Activated naive CD4-positive, alpha-beta T cell treated with anti-CD3 and anti-CD28 coated beads, Interleukin-2, amount 50 U/mL, for 24 hours (primary cell): ENCODE measurements around the gene ARHGEF11.
A peak's percentile ranks its signal among the peaks of the same experiment; 100 is the strongest.

ENCODE experiments used
- H3K27ac Mint-ChIP-seq: one replicate; pipeline ENCODE4 v1.8.0; 2021; ENCODE audit warnings: mild to moderate bottlenecking, mixed read lengths
- H3K27me3 Mint-ChIP-seq: one replicate; pipeline ENCODE4 v1.8.0; 2021; ENCODE audit warnings: mixed read lengths
- H3K36me3 Mint-ChIP-seq: one replicate; pipeline ENCODE4 v1.8.0; 2021; ENCODE audit warnings: mixed read lengths
- H3K4me1 Mint-ChIP-seq: one replicate; pipeline ENCODE4 v1.8.0; 2021; ENCODE audit warnings: mixed read lengths
- H3K4me3 Mint-ChIP-seq: one replicate; pipeline ENCODE4 v1.8.0; 2021; ENCODE audit warnings: mild to moderate bottlenecking, mixed read lengths
- H3K9me3 Mint-ChIP-seq: one replicate; pipeline ENCODE4 v1.8.0; 2021; ENCODE audit warnings: mixed read lengths

The ARHGEF11 gene

GRCh38 chr1:157045250-157046218 lies at the start of gene ARHGEF11:
Gene ARHGEF11 (minus strand): TSS chr1:157045742. CDS start chr1:157044330, 1,412 bp downstream.
- Mint-ChIP-seq H3K27ac (no peak within 1 kb of the TSS), H3K27me3 (peaks cover 52% of the 10 kb centered on the region), H3K4me3 (peak within 1 kb of the TSS; percentile 94), H3K36me3 (peaks cover 4% of the 10 kb centered on the region), H3K9me3 (no peaks in the 10 kb centered on the region), H3K4me1 (peaks cover 19% of the 10 kb centered on the region)

GRCh38 chr1:157095091-157095490 lies 49.5 kb upstream of the ARHGEF11 start:
- no peak overlapping the region for H3K4me3 Mint-ChIP-seq
- H3K27me3 Mint-ChIP-seq = no peaks in the 10 kb centered on the region
- no peaks in the 10 kb centered on the region for H3K9me3 Mint-ChIP-seq
- no peaks in the 10 kb centered on the region for H3K36me3 Mint-ChIP-seq
- peaks cover 5% of the 10 kb centered on the region for H3K4me1 Mint-ChIP-seq
- H3K27ac Mint-ChIP-seq = no peak overlapping the region

- no peak overlapping the region for H3K27ac Mint-ChIP-seq
- H3K4me3 Mint-ChIP-seq = no peak overlapping the region
- H3K4me1 Mint-ChIP-seq = peaks cover 7% of the 10 kb centered on the region
- H3K9me3 Mint-ChIP-seq = no peaks in the 10 kb centered on the region
- H3K36me3 Mint-ChIP-seq = no peaks in the 10 kb centered on the region
- peaks cover 2% of the 10 kb centered on the region for H3K27me3 Mint-ChIP-seq
These were observed 47.3 kb upstream of the ARHGEF11 start for GRCh38 chr1:157092831-157093230.

- Mint-ChIP-seq H3K36me3 (no peaks in the 10 kb centered on the region), H3K27ac (no peak overlapping the region), H3K4me1 (peaks cover 7% of the 10 kb centered on the region), H3K9me3 (no peaks in the 10 kb centered on the region), H3K27me3 (peaks cover 2% of the 10 kb centered on the region), H3K4me3 (no peak overlapping the region)
These were observed 46.2 kb upstream of the ARHGEF11 start for GRCh38 chr1:157091668-157092273.

GRCh38 chr1:157091186-157091585 lies 45.6 kb upstream of the ARHGEF11 start:
- H3K4me1 Mint-ChIP-seq = peaks cover 7% of the 10 kb centered on the region
- H3K9me3 Mint-ChIP-seq = no peaks in the 10 kb centered on the region
- no peak overlapping the region for H3K4me3 Mint-ChIP-seq
- H3K27me3 Mint-ChIP-seq = peaks cover 2% of the 10 kb centered on the region
- H3K27ac Mint-ChIP-seq = no peak overlapping the region
- no peaks in the 10 kb centered on the region for H3K36me3 Mint-ChIP-seq

GRCh38 chr1:157090771-157091170 lies 45.2 kb upstream of the ARHGEF11 start:
- H3K9me3 Mint-ChIP-seq = no peaks in the 10 kb centered on the region
- peaks cover 7% of the 10 kb centered on the region for H3K4me1 Mint-ChIP-seq
- no peaks in the 10 kb centered on the region for H3K36me3 Mint-ChIP-seq
- H3K4me3 Mint-ChIP-seq = no peak overlapping the region
- peaks cover 2% of the 10 kb centered on the region for H3K27me3 Mint-ChIP-seq
- H3K27ac Mint-ChIP-seq = no peak overlapping the region

GRCh38 chr1:157090196-157090647 lies 44.7 kb upstream of the ARHGEF11 start:
- no peaks in the 10 kb centered on the region for H3K36me3 Mint-ChIP-seq
- H3K27me3 Mint-ChIP-seq = peaks cover 2% of the 10 kb centered on the region
- H3K27ac Mint-ChIP-seq = no peak overlapping the region
- H3K4me1 Mint-ChIP-seq = peaks cover 7% of the 10 kb centered on the region
- no peaks in the 10 kb centered on the region for H3K9me3 Mint-ChIP-seq
- H3K4me3 Mint-ChIP-seq = no peak overlapping the region

- H3K27ac Mint-ChIP-seq = no peak overlapping the region
- no peaks in the 10 kb centered on the region for H3K9me3 Mint-ChIP-seq
- H3K36me3 Mint-ChIP-seq = no peaks in the 10 kb centered on the region
- peaks cover 2% of the 10 kb centered on the region for H3K27me3 Mint-ChIP-seq
- no peak overlapping the region for H3K4me3 Mint-ChIP-seq
- peaks cover 7% of the 10 kb centered on the region for H3K4me1 Mint-ChIP-seq
These were observed 44.2 kb upstream of the ARHGEF11 start for GRCh38 chr1:157089789-157090188.

- no peaks in the 10 kb centered on the region for H3K9me3 Mint-ChIP-seq
- H3K27me3 Mint-ChIP-seq = peaks cover 2% of the 10 kb centered on the region
- no peaks in the 10 kb centered on the region for H3K36me3 Mint-ChIP-seq
- H3K4me1 Mint-ChIP-seq = peaks cover 7% of the 10 kb centered on the region
- no peak overlapping the region for H3K27ac Mint-ChIP-seq
- H3K4me3 Mint-ChIP-seq = no peak overlapping the region
These were observed 43.1 kb upstream of the ARHGEF11 start for GRCh38 chr1:157088607-157089006.

GRCh38 chr1:157087030-157087429 lies 41.5 kb upstream of the ARHGEF11 start:
- Mint-ChIP-seq H3K27me3 (peaks cover 2% of the 10 kb centered on the region), H3K27ac (no peak overlapping the region), H3K36me3 (no peaks in the 10 kb centered on the region), H3K9me3 (no peaks in the 10 kb centered on the region), H3K4me3 (no peak overlapping the region), H3K4me1 (peaks cover 7% of the 10 kb centered on the region)

- H3K27me3 Mint-ChIP-seq = peaks cover 2% of the 10 kb centered on the region
- no peak overlapping the region for H3K4me3 Mint-ChIP-seq
- peaks cover 7% of the 10 kb centered on the region for H3K4me1 Mint-ChIP-seq
- H3K36me3 Mint-ChIP-seq = no peaks in the 10 kb centered on the region
- H3K9me3 Mint-ChIP-seq = no peaks in the 10 kb centered on the region
- no peak overlapping the region for H3K27ac Mint-ChIP-seq
These were observed 40.8 kb upstream of the ARHGEF11 start for GRCh38 chr1:157086299-157086698.

- Mint-ChIP-seq H3K4me3 (no peak overlapping the region), H3K27ac (no peak overlapping the region), H3K36me3 (no peaks in the 10 kb centered on the region), H3K9me3 (no peaks in the 10 kb centered on the region), H3K27me3 (peaks cover 2% of the 10 kb centered on the region), H3K4me1 (peaks cover 5% of the 10 kb centered on the region)
These were observed 39.9 kb upstream of the ARHGEF11 start for GRCh38 chr1:157085421-157085820.

- H3K9me3 Mint-ChIP-seq = no peaks in the 10 kb centered on the region
- no peaks in the 10 kb centered on the region for H3K27me3 Mint-ChIP-seq
- H3K4me1 Mint-ChIP-seq = no peaks in the 10 kb centered on the region
- H3K4me3 Mint-ChIP-seq = no peak overlapping the region
- no peak overlapping the region for H3K27ac Mint-ChIP-seq
- H3K36me3 Mint-ChIP-seq = no peaks in the 10 kb centered on the region
These were observed 39.2 kb upstream of the ARHGEF11 start for GRCh38 chr1:157084720-157085119.

GRCh38 chr1:157081707-157082106 lies 36.2 kb upstream of the ARHGEF11 start:
- Mint-ChIP-seq H3K36me3 (no peaks in the 10 kb centered on the region), H3K4me3 (no peak overlapping the region), H3K27me3 (peaks cover 2% of the 10 kb centered on the region), H3K9me3 (no peaks in the 10 kb centered on the region), H3K4me1 (no peaks in the 10 kb centered on the region), H3K27ac (no peak overlapping the region)

- Mint-ChIP-seq H3K27me3 (peaks cover 2% of the 10 kb centered on the region), H3K4me1 (no peaks in the 10 kb centered on the region), H3K9me3 (no peaks in the 10 kb centered on the region), H3K4me3 (no peak overlapping the region), H3K27ac (no peak overlapping the region), H3K36me3 (no peaks in the 10 kb centered on the region)
These were observed 35.2 kb upstream of the ARHGEF11 start for GRCh38 chr1:157080714-157081113.

- H3K27ac Mint-ChIP-seq = no peak overlapping the region
- no peaks in the 10 kb centered on the region for H3K9me3 Mint-ChIP-seq
- no peaks in the 10 kb centered on the region for H3K36me3 Mint-ChIP-seq
- H3K4me3 Mint-ChIP-seq = no peak overlapping the region
- H3K27me3 Mint-ChIP-seq = peaks cover 14% of the 10 kb centered on the region
- peaks cover 5% of the 10 kb centered on the region for H3K4me1 Mint-ChIP-seq
These were observed 31.9 kb upstream of the ARHGEF11 start for GRCh38 chr1:157077394-157077793.
